IMR-90 (cell line): Measurements from ENCODE around the gene FHL5. TPM values are rescaled to one million over a fixed set of nuclear protein-coding genes. Genes with fewer than 3 reads are reported as not detected.

Source experiments
- ATAC-seq: fragments of 200-7000 bp; cut with Tn5 transposase; 2 replicates; pipeline ENCODE4 v1.9.1; 2020; ENCODE audit warnings: low read depth, mild to moderate bottlenecking, moderate library complexity
- BruUV-seq: library from RNA; stranded (reverse); fragments of 400-500 nt; replicated peaks from 2 replicates; lab custom pipeline; 2021; lab: Mats Ljungman, UMichigan
- CTCF ChIA-PET: fragments of 300-600 bp; formaldehyde crosslinking; extraction: SDS; loops from one replicate; lab custom pipeline; 2021; ENCODE audit warnings: antibody characterized with exemption; lab: Yijun Ruan, JAX
- POLR2A ChIA-PET: fragments of 300-600 bp; sonication (Branson Sonifier 250); formaldehyde crosslinking; loops from one replicate; lab custom pipeline; 2022; ENCODE audit warnings: antibody characterized with exemption; ENCODE audit not compliant: unreplicated experiment; lab: Charles Lee
- DNase-seq: peaks from one replicate; pipeline ENCODE4 v3.0.0; 2013
- H2AFZ ChIP-seq: replicated peaks from 2 replicates; pipeline ENCODE3; 2013; ENCODE audit warnings: low read length, mild to moderate bottlenecking; ENCODE audit not compliant: poor library complexity
- H2AK5ac ChIP-seq: 2 replicates; pipeline ENCODE4 v1.6.1; 2013; ENCODE audit warnings: low read depth, low read length, inconsistent platforms
- H2AK9ac ChIP-seq: replicated peaks from 2 replicates; pipeline ENCODE3; 2013; ENCODE audit warnings: mild to moderate bottlenecking, low read depth, low read length, moderate library complexity; ENCODE audit not compliant: poor library complexity
- H2BK120ac ChIP-seq: 2 replicates; pipeline ENCODE4 v1.6.1; 2013; ENCODE audit warnings: low read depth, low read length, inconsistent platforms
- H2BK15ac ChIP-seq: 3 replicates; pipeline ENCODE4 v1.6.1; 2013; ENCODE audit warnings: low read depth, low read length, inconsistent platforms
- H2BK20ac ChIP-seq: 2 replicates; pipeline ENCODE4 v1.6.1; 2013; ENCODE audit warnings: low read depth, mild to moderate bottlenecking, inconsistent platforms, low read length, moderate library complexity
- H2BK5ac ChIP-seq: 2 replicates; pipeline ENCODE4 v1.6.1; 2013; ENCODE audit warnings: mild to moderate bottlenecking, low read depth, low read length, inconsistent platforms; ENCODE audit not compliant: poor library complexity, severe bottlenecking
- H3K14ac ChIP-seq: replicated peaks from 2 replicates; pipeline ENCODE4 v1.6.1; 2013; ENCODE audit warnings: low read depth, low read length, inconsistent platforms
- H3K18ac ChIP-seq: 2 replicates; pipeline ENCODE4 v1.6.1; 2013; ENCODE audit warnings: low read depth, low read length, control low read depth
- H3K23ac ChIP-seq: 2 replicates; pipeline ENCODE4 v1.6.1; 2013; ENCODE audit warnings: low read depth, low read length, inconsistent platforms
- H3K27ac ChIP-seq: 2 replicates; pipeline ENCODE4 v1.5.1; 2013; ENCODE audit warnings: mild to moderate bottlenecking, control low read depth, low read length; ENCODE audit not compliant: insufficient read depth
- H3K27me3 ChIP-seq: 2 replicates; pipeline ENCODE4 v1.6.1; 2013; ENCODE audit warnings: low read length; ENCODE audit not compliant: control insufficient read depth, insufficient read depth
- H3K36me3 ChIP-seq: 2 replicates; pipeline ENCODE4 v1.6.1; 2013; ENCODE audit warnings: low read length, mixed read lengths; ENCODE audit not compliant: control insufficient read depth, insufficient read depth
- H3K4ac ChIP-seq: 2 replicates; pipeline ENCODE4 v1.6.1; 2013; ENCODE audit warnings: low read depth, low read length, inconsistent platforms
- H3K4me1 ChIP-seq: 2 replicates; pipeline ENCODE4 v1.6.1; 2013; ENCODE audit warnings: low read length, mixed read lengths; ENCODE audit not compliant: control insufficient read depth, insufficient read depth
- H3K4me2 ChIP-seq: 2 replicates; pipeline ENCODE4 v1.6.1; 2013; ENCODE audit warnings: low read depth, mild to moderate bottlenecking, control low read depth, low read length, moderate library complexity
- H3K4me3 ChIP-seq: 2 replicates; pipeline ENCODE4 v1.5.1; 2013; ENCODE audit warnings: low read depth, mild to moderate bottlenecking, control low read depth, low read length, moderate library complexity; ENCODE audit not compliant: insufficient read depth
- H3K56ac ChIP-seq: 2 replicates; pipeline ENCODE4 v1.6.1; 2013; ENCODE audit warnings: low read length, inconsistent platforms; ENCODE audit not compliant: insufficient read depth; ENCODE audit errors: extremely low read depth
- H3K79me1 ChIP-seq, 2 experiments: 2 replicates each; pipeline ENCODE4 v1.6.1; 2013; ENCODE audit warnings: low read length in 2 of 2, inconsistent platforms in 1 of 2, low read depth in 1 of 2
- H3K9ac ChIP-seq: 2 replicates; pipeline ENCODE4 v1.6.1; 2013; ENCODE audit warnings: low read depth, low read length, control low read depth
- H3K9me1 ChIP-seq: 2 replicates; pipeline ENCODE4 v1.6.1; 2013; ENCODE audit warnings: low read length, inconsistent platforms; ENCODE audit not compliant: insufficient read depth
- H3K9me3 ChIP-seq: 2 replicates; pipeline ENCODE4 v1.6.1; 2013; ENCODE audit warnings: low read length; ENCODE audit not compliant: control insufficient read depth, insufficient read depth
- H4K20me1 ChIP-seq: 2 replicates; pipeline ENCODE4 v1.6.1; 2013; ENCODE audit warnings: low read length, inconsistent platforms; ENCODE audit not compliant: insufficient read depth
- H4K5ac ChIP-seq: 2 replicates; pipeline ENCODE4 v1.6.1; 2013; ENCODE audit warnings: mild to moderate bottlenecking, low read depth, low read length, control low read depth
- H4K8ac ChIP-seq, 2 experiments: 2 replicates each; pipeline ENCODE4 v1.6.1; 2013; ENCODE audit warnings: low read depth in 2 of 2, low read length in 2 of 2, control low read depth in 1 of 2, inconsistent platforms in 1 of 2
- H4K91ac ChIP-seq: 2 replicates; pipeline ENCODE4 v1.6.1; 2013; ENCODE audit warnings: low read depth, low read length, inconsistent platforms; ENCODE audit not compliant: insufficient read depth
- BHLHE40 ChIP-seq: fragments of 150-350 bp; IDR thresholded peaks from 2 replicates; pipeline ENCODE4 v1.6.1; 2016; ENCODE audit warnings: mild to moderate bottlenecking, low read depth, low read length
- CEBPB ChIP-seq: IDR thresholded peaks from 2 replicates; pipeline ENCODE4 v1.6.1; 2012; ENCODE audit warnings: low read depth, low read length, improper control_type of control experiment
- CHD1 ChIP-seq: IDR thresholded peaks from 2 replicates; pipeline ENCODE4 v1.6.1; 2012; ENCODE audit warnings: low read depth, low read length, improper control_type of control experiment
- FOS ChIP-seq: fragments of 150-350 bp; IDR thresholded peaks from 2 replicates; pipeline ENCODE4 v1.6.1; 2016; ENCODE audit warnings: low read depth, low read length
- MAFK ChIP-seq: IDR thresholded peaks from 2 replicates; pipeline ENCODE4 v1.6.1; 2012; ENCODE audit warnings: low read depth, low read length, improper control_type of control experiment
- MAZ ChIP-seq: IDR thresholded peaks from 2 replicates; pipeline ENCODE4 v1.6.1; 2012; ENCODE audit warnings: low read depth, mild to moderate bottlenecking, low read length, improper control_type of control experiment, moderate library complexity, borderline replicate concordance
- MXI1 ChIP-seq: IDR thresholded peaks from 2 replicates; pipeline ENCODE4 v1.6.1; 2012; ENCODE audit warnings: low read depth, mild to moderate bottlenecking, low read length, moderate library complexity, borderline replicate concordance
- NFE2L2 ChIP-seq: fragments of 150-350 bp; IDR thresholded peaks from 2 replicates; pipeline ENCODE4 v1.6.1; 2016; ENCODE audit warnings: low read depth, mild to moderate bottlenecking, low read length
- POLR2A ChIP-seq: IDR thresholded peaks from 2 replicates; pipeline ENCODE4 v1.6.1; 2012; ENCODE audit warnings: mild to moderate bottlenecking, low read depth, low read length
- RAD21 ChIP-seq: IDR thresholded peaks from 2 replicates; pipeline ENCODE4 v1.6.1; 2012; ENCODE audit warnings: low read length, improper control_type of control experiment
- RCOR1 ChIP-seq: IDR thresholded peaks from 2 replicates; pipeline ENCODE4 v1.6.1; 2012; ENCODE audit warnings: mild to moderate bottlenecking, low read length, improper control_type of control experiment; ENCODE audit not compliant: insufficient replicate concordance
- RFX5 ChIP-seq: IDR thresholded peaks from 2 replicates; pipeline ENCODE4 v1.8.0; 2012; ENCODE audit warnings: low read depth, mild to moderate bottlenecking, low read length, moderate library complexity
- SMC3 ChIP-seq: fragments of 150-350 bp; IDR thresholded peaks from 2 replicates; pipeline ENCODE4 v1.6.1; 2016; ENCODE audit warnings: low read depth, mild to moderate bottlenecking, antibody characterized with exemption, low read length, moderate library complexity
- WGBS, 2 experiments: methylation state at CpG; one replicate each; pipeline versions ENCODE4 v1.1.5 to v1.1.7; 2013; ENCODE audit warnings: missing lambda C conversion rate in 2 of 2; ENCODE audit not compliant: insufficient read length in 1 of 2; ENCODE audit errors: extremely low coverage in 2 of 2; 5-methylcytosine and 5-hydroxymethylcytosine counted together
- dilution Hi-C: fragments of 300-500 bp; cut with HindIII; formaldehyde crosslinking; loops from one replicate; pipeline ENCODE4 v1.14.3; 2018; ENCODE audit warnings: low sequenced_read_pairs; ENCODE audit not compliant: unreplicated experiment
- in situ Hi-C: fragments of 300-500 bp; cut with MboI; formaldehyde crosslinking; loops from 3 replicates; pipeline ENCODE4 v1.14.3; 2019; ENCODE audit warnings: low sequenced_read_pairs, inconsistent platforms, mixed read lengths
- intact Hi-C: fragments of 100-400 bp; cut with micrococcal nuclease; formaldehyde crosslinking; loops from 2 replicates; pipeline ENCODE4 v1.10.0; 2022
- polyA plus RNA-seq, 3 experiments: library from polyadenylated mRNA; depleted of rRNA; stranded (reverse); fragments of >200 nt; gene quantifications; 2 replicates each; pipeline ENCODE4 v1.2.3, GENCODE V29; 2012; ENCODE audit warnings: low replicate concordance in 1 of 3
- total RNA-seq: library from RNA; depleted of rRNA; stranded (reverse); fragments of >200 nt; gene quantifications from 2 replicates; pipeline ENCODE4 v1.2.3, GENCODE V29; 2012
- TF ChIP-seq, protein P1 (sequence below): conservative IDR thresholded peaks from 2 replicates; pipeline ENCODE4 v1.5.1; 2012; ENCODE audit warnings: mild to moderate bottlenecking, low read depth, low read length, improper control_type of control experiment
- TF ChIP-seq, protein P2 (sequence below): fragments of 150-350 bp; IDR thresholded peaks from 2 replicates; pipeline ENCODE4 v1.6.1; 2016; ENCODE audit warnings: low read depth, mild to moderate bottlenecking, low read length, moderate library complexity, borderline replicate concordance
- TF ChIP-seq, protein P3 (sequence below): fragments of 150-350 bp; IDR thresholded peaks from 2 replicates; pipeline ENCODE4 v1.6.1; 2017; ENCODE audit warnings: mild to moderate bottlenecking, antibody characterized with exemption, low read length, low read depth

Gene FHL5
- total and polyA plus RNA-seq, 2 of the 4 experiments (the other 2 are of a cell fraction): not detected

DNA sequence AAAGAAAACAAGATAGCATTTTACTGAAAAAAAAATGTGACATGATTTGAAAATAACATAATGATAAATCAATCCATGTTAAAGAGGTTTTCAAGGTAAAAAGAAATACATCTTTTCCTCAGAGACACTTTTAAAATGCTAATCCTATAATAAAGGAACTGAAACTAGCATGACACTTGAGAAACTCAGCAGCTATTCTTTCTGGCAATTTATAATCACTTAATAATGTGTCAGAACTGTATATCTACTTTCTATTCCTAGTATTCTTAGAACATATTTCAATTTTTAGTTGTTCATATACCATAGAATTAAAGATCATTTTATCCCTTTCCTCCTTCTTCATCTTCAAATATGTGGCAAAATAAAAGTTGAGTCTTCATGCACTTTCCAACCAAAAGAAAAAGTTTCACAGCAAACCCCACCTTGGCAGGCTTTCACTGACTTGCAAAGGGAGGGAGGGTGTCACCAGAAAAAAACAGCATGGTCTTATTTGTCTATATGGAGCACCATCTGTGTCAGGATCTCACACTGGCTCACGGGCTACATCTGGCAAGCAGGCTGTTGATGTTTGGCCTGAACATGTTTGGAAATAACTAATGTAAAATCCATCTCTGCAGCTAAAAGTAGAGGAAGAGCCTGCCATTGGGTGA, 48.5 kb downstream of the FHL5 start:
- Histone ChIP-seq H2AFZ (no peak overlapping the region), H2AK9ac (no peak overlapping the region), H3K4me1 (no peaks in the 10 kb centered on the region), H3K9me1 (no peaks in the 10 kb centered on the region), H3K9ac (no peak overlapping the region), H2BK120ac (no peak overlapping the region), H4K5ac (no peak overlapping the region), H4K8ac (no peak overlapping the region), H2BK20ac (no peak overlapping the region), H3K23ac (no peak overlapping the region), H2BK15ac (no peak overlapping the region), H3K36me3 (no peaks in the 10 kb centered on the region), H4K91ac (no peak overlapping the region), H3K79me1 (no peaks in the 10 kb centered on the region), H3K4ac (no peak overlapping the region), H3K9me3 (no peaks in the 10 kb centered on the region), H2AK5ac (no peak overlapping the region), H2BK5ac (no peak overlapping the region), H3K14ac (no peak overlapping the region), H3K27ac (no peak overlapping the region), H4K20me1 (no peaks in the 10 kb centered on the region), H3K56ac (no peak overlapping the region), H3K27me3 (no peaks in the 10 kb centered on the region), H3K18ac (no peak overlapping the region), H3K4me3 (no peak overlapping the region), H3K4me2 (no peak overlapping the region)
- BruUV-seq: no TSS peak
- ChIA-PET POLR2A (no interaction called here), CTCF (no interaction called here)
- WGBS, 2 experiments: 17% methylated on average over 1 of the region's 1 CpG; no CpG with 5 or more reads in 1 of the 2 experiments
- dilution Hi-C loops (no loop called here), intact Hi-C loops (no loop called here), in situ Hi-C loops (no loop called here)
- DNase-seq (no peak), ATAC-seq (no peak)
- TF ChIP-seq FOS (no peak), RFX5 (no peak), MAFK (no peak), CEBPB (no peak), SMC3 (no peak), MXI1 (no peak), NFE2L2 (no peak), BHLHE40 (no peak), RAD21 (no peak), POLR2A (no peak), CHD1 (no peak), RCOR1 (no peak), MAZ (no peak)
- TF ChIP-seq, protein P1, sequence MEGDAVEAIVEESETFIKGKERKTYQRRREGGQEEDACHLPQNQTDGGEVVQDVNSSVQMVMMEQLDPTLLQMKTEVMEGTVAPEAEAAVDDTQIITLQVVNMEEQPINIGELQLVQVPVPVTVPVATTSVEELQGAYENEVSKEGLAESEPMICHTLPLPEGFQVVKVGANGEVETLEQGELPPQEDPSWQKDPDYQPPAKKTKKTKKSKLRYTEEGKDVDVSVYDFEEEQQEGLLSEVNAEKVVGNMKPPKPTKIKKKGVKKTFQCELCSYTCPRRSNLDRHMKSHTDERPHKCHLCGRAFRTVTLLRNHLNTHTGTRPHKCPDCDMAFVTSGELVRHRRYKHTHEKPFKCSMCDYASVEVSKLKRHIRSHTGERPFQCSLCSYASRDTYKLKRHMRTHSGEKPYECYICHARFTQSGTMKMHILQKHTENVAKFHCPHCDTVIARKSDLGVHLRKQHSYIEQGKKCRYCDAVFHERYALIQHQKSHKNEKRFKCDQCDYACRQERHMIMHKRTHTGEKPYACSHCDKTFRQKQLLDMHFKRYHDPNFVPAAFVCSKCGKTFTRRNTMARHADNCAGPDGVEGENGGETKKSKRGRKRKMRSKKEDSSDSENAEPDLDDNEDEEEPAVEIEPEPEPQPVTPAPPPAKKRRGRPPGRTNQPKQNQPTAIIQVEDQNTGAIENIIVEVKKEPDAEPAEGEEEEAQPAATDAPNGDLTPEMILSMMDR: no peak
- TF ChIP-seq, protein P2, sequence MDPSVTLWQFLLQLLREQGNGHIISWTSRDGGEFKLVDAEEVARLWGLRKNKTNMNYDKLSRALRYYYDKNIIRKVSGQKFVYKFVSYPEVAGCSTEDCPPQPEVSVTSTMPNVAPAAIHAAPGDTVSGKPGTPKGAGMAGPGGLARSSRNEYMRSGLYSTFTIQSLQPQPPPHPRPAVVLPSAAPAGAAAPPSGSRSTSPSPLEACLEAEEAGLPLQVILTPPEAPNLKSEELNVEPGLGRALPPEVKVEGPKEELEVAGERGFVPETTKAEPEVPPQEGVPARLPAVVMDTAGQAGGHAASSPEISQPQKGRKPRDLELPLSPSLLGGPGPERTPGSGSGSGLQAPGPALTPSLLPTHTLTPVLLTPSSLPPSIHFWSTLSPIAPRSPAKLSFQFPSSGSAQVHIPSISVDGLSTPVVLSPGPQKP: no peak
- TF ChIP-seq, protein P3, sequence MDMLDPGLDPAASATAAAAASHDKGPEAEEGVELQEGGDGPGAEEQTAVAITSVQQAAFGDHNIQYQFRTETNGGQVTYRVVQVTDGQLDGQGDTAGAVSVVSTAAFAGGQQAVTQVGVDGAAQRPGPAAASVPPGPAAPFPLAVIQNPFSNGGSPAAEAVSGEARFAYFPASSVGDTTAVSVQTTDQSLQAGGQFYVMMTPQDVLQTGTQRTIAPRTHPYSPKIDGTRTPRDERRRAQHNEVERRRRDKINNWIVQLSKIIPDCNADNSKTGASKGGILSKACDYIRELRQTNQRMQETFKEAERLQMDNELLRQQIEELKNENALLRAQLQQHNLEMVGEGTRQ: no peak
